SKM-1 treated with dmso at 0.1 percent for 144 hours (cell line): ENCODE data around the gene CHAF1B.

Source experiments
- DNase-seq: peaks from one replicate; lab custom pipeline; 2025; ENCODE audit not compliant: unreplicated experiment; lab: John Stamatoyannopoulos, UW

The CHAF1B gene

DNA sequence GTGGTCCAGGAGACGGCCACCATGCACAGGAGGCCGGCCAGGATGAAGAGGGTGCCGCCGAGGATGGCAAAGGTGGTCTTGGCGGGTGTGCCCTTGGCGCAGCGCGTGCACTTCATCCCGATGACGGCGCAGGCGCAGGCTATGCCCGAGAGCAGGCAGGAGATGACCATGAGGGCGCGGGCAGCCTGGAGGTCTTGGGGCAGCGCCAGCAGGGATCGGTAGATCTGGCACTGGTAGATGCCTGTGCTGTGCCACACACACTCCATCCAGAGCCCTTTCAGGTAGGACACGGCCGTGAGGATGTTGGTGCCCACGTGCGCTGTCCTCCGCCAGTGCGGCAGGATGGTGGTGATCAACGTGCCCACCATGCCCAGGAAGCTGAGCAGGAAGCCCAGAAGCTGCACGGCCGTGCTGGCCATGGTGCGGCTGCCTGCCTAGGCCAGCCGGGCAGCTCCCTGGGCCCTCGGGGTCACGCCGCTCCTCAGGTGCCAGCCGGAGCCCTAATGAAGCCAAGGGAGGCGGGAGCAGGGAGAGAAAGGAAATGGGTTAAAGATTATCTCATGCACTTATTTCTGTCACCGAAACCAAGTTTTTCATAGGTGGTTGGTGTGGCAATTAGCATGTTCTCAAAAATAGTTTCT lies 76.2 kb downstream of the CHAF1B start:
- no peak for DNase-seq

DNA sequence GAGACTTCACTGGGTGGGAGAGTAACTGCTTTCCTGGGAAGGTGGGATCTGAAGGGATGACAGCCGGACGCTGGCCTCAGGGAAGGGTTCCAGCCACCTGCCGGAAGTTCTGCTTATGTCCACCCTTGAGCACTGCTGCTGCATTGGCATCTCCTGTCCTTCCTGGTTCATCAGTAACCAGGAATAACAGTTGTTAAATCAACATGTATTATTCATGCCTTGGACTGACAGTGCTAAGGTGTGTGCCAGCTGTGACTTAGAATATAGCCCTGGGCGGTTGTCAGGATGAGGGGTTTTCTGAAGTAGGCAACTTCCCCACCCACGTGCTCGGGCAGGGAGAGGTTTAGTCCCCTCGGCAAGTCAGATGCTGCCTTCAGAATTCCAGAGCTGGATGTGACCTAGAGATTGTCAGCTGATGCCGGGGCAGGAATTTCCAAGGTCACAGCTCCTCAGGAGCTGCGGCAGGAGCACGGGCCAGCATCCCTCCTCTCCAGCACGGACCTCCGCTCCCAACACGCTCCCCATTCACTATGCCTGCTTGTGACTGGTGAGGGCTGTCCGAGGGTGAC lies 76.8 kb downstream of the CHAF1B start:
- DNase-seq = no peak

DNA sequence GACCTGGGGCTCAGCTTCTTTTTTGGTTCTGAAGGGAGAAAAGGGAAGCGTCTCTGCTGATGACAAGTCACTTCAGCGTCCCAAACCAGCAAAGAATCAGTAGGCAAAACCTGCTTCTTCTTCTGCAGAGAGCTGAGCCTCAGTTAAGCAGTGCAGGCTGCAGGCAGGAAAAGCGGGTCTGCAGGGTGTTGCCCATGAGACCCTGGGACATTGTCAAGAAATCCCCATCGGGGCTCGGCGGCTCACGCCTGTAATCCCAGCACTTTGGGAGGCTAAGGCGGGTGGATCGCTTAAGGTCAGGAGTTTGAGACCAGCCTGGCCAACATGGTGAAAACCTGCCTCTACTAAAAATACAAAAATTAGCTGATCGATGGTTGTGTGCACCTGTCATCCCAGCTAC lies 78.0 kb downstream of the CHAF1B start:
- DNase-seq = no peak

DNA sequence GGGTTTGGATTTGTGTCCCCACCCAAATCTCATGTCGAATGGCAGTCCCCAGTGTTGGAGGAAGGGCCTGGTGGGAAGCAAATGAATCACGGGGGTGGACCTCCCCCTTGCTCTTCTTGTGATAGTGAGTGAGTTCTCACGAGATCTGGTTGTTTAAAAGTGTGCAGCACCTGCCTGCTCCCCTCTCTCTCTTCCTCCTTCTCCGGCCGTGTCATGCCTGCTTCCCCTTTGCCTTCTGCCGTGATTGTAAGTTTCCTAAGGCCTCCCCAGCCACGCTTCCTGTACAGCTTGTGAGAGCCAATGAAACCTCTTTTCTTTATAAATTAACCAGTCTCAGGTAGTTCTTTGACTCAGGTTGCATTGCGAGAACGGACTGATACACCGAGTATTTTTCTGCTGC lies 78.8 kb downstream of the CHAF1B start:
- DNase-seq = no peak

DNA sequence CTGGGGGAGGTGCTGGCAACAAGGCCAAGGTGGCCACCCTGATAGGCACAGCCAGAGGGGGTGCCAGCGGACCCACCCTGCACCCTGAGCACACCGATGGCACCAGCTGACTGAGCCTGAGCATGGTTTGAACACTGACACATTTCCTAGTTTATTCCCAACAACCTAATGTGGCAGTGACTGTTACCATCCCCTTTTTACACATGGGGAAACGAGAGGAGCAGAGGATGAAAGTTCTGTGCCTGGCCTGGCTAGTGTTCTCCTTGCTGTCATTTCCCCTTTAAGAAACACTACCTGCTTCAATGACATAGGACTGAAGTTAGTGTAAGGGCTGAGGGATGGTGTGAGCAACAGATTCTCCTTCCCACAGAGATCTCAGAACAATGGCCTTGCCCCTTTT lies 79.4 kb downstream of the CHAF1B start:
- DNase-seq = no peak

DNA sequence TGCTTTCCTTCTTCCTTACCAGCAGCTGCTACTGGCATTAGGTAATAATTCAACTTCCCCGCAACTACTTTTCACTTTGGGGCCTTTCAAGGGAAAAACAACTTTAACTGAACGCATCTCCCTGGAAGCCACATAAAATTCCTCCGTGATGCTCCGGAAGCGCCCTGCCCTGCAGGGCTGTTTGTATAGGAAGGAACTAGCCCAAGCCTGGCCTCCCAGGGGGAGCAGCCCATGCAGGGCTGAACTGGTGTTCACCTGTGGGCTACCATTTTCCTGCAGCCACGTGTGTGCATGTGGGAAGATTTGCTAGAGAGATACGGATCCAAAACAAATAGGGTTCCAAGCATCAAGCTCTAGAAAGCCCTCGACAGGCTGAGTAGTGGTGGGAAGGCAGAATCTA lies 80.3 kb downstream of the CHAF1B start:
- DNase-seq = no peak

DNA sequence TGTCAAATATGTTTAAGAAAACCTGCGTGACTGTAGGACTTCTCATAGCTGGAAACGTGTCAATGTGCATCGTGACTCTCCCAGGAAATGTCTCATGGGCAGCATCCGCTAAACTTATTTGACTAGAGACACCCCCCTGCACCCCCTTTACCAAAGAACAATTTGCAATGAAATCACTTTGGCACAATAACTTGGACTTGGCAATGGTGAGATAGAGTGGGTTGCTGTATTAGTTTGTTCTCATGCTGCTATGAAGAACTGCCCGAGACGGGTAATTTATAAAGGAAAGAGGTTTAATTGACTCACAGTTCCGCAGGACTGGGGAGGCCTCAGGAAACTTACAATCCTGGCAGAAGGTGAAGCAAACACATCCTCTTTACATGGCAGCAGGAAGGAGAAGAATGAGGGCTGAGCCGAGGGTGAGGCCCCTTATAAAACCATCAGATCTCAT lies 80.9 kb downstream of the CHAF1B start:
- DNase-seq = no peak
